Measurements from ENCODE around the gene KAZALD1. TPM values are rescaled to one million over a fixed set of nuclear protein-coding genes. Genes with fewer than 3 reads are reported as not detected.

KAZALD1 gene
- total RNA-seq, 4 donors from 2014 or later, result 25.9 to 41.8 (median 39.1) TPM; not detected in 1

- no peaks in the 10 kb centered on the region for H3K36me3 ChIP-seq
- H3K27ac ChIP-seq, result peak overlapping the region; percentile 33 to 95 (median 86)
- TF ChIP-seq, protein P1, sequence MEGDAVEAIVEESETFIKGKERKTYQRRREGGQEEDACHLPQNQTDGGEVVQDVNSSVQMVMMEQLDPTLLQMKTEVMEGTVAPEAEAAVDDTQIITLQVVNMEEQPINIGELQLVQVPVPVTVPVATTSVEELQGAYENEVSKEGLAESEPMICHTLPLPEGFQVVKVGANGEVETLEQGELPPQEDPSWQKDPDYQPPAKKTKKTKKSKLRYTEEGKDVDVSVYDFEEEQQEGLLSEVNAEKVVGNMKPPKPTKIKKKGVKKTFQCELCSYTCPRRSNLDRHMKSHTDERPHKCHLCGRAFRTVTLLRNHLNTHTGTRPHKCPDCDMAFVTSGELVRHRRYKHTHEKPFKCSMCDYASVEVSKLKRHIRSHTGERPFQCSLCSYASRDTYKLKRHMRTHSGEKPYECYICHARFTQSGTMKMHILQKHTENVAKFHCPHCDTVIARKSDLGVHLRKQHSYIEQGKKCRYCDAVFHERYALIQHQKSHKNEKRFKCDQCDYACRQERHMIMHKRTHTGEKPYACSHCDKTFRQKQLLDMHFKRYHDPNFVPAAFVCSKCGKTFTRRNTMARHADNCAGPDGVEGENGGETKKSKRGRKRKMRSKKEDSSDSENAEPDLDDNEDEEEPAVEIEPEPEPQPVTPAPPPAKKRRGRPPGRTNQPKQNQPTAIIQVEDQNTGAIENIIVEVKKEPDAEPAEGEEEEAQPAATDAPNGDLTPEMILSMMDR (IDR thresholded peaks at IDR 0.05), result peak in 5 of 6 experiments; percentile 22 to 64 (median 51)
- TF ChIP-seq POLR2A (IDR thresholded peaks at IDR 0.05), result peak; percentile 88 to 91
- peaks cover 0 to 63% (median 34%) of the 10 kb centered on the region in 4 donors for H3K4me1 ChIP-seq
- no peaks in the 10 kb centered on the region for H3K9me3 ChIP-seq
- peak overlapping the region; percentile 50 to 73 (median 59) for H3K4me3 ChIP-seq
- H3K27me3 ChIP-seq, result no peaks in the 10 kb centered on the region
- peak; percentile 61 to 94 (median 92) for DNase-seq
Measured at GRCh38 chr10:101066146-101066895, 4.5 kb downstream of the KAZALD1 start.

- no peaks in the 10 kb centered on the region for H3K36me3 ChIP-seq
- H3K9me3 ChIP-seq, result no peaks in the 10 kb centered on the region
- DNase-seq, result peak in 1 of 3 donors; percentile 17
- H3K27me3 ChIP-seq, result no peaks in the 10 kb centered on the region
- peaks cover 0 to 61% (median 31%) of the 10 kb centered on the region in 4 donors for H3K4me1 ChIP-seq
- H3K4me3 ChIP-seq, result peak overlapping the region; percentile 50 to 73 (median 59)
- TF ChIP-seq POLR2A (IDR thresholded peaks at IDR 0.05), result no peak
- TF ChIP-seq, protein P1 (IDR thresholded peaks at IDR 0.05), result no peak
- H3K27ac ChIP-seq, result peak overlapping the region; percentile 32 to 95 (median 86)
Measured at GRCh38 chr10:101066896-101067355, 5.1 kb downstream of the KAZALD1 start.

DNA sequence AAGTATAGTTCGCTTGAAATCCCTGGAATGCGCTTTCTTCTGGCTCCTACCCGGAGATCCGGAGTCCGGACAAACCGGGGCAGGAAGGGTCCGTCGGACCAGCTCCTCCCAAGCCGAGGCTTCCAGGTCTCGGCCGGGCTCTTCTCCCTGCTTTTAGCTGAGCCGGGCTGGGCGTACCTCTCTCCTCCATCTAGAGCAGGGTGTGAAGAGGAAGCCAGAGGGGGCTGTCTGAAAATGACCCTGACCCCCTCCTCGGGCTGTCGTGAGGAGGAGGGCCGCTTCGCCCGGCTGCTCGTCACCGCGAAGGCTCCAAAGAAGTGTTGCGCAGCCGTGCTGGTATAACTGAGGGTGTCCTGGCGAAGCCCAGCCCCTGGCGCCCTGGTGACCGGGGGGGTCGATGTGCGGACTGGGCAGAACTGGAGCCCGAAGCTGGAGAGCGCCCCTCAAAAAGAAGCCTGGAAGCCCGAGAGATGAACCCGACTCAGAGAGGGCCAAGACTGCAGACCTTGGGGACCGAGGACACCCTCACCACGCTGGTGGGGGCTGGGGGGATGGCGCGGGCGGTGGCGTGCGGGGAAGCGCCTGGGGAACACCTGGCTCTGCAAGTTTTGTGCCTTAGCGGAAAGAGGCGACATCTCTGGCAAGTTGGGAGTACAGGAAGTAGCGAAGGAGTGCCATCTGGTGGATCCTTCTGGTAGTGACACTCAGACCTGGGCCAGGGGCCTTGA, 5.7 kb downstream of the KAZALD1 start:
- Histone ChIP-seq H3K27me3 (no peaks in the 10 kb centered on the region), H3K36me3 (no peaks in the 10 kb centered on the region), H3K4me3 (peak overlapping the region; percentile 50 to 73 (median 59)), H3K9me3 (no peaks in the 10 kb centered on the region), H3K27ac (peak overlapping the region; percentile 32 to 95 (median 86)), H3K4me1 (peaks cover 0 to 57% (median 28%) of the 10 kb centered on the region in 4 donors)
- DNase-seq, result peak; percentile 74 to 92 (median 76)
- TF ChIP-seq, protein P1 (IDR thresholded peaks at IDR 0.05), result peak; percentile 82 to 94 (median 92)
- peak in 1 of 2 donors; percentile 37 for TF ChIP-seq POLR2A (IDR thresholded peaks at IDR 0.05)

DNA sequence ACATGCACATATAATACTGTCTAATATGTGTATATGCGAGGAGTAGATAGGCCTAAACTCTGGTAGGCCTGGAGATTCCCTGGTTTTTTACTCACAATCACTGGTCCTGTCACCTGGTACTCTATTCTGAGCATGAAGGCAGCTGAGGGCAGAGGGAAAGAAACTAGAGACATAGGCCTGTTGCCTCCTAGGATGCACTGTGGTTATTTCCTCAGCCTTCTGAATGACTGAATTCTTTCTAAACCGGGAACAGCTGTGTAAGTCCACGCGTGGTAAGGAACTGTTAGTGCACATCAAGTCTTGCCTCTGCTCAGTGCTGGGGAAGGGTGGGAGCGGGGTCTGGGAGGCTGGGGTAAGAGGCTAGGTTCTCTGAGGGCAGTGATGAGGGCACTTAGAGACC, 7.7 kb downstream of the KAZALD1 start:
- no peak overlapping the region for H3K27ac ChIP-seq
- no peaks in the 10 kb centered on the region for H3K36me3 ChIP-seq
- no peak for DNase-seq
- H3K4me1 ChIP-seq, result peaks cover 0 to 38% (median 19%) of the 10 kb centered on the region in 4 donors
- H3K4me3 ChIP-seq, result no peak overlapping the region
- no peaks in the 10 kb centered on the region for H3K27me3 ChIP-seq
- TF ChIP-seq, protein P1 (IDR thresholded peaks at IDR 0.05), result no peak
- TF ChIP-seq POLR2A (IDR thresholded peaks at IDR 0.05), result no peak
- H3K9me3 ChIP-seq, result no peaks in the 10 kb centered on the region

DNA sequence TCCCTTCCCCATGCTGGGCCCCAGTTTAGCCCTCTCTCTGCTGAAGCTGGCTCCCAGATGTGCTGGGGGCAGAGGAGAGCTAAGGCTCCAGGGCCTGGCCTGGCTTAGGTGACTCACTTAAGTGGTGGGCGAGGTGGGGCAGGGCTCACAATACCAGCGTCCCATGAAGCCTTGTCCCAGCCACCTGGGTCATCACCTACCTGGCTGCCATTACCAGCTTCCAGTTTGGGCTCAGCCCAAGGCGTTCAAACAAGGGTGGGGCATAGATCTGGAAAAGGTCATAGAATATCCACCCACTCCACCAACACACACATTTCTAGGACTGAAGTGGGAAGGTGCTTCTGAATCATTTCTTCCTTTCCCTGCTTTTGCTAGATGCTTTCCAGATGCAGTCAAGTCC, 8.3 kb downstream of the KAZALD1 start:
- TF ChIP-seq, protein P1 (IDR thresholded peaks at IDR 0.05), result no peak
- no peak for TF ChIP-seq POLR2A (IDR thresholded peaks at IDR 0.05)
- H3K4me3 ChIP-seq, result no peak overlapping the region
- H3K9me3 ChIP-seq, result no peaks in the 10 kb centered on the region
- DNase-seq, result no peak
- peaks cover 0 to 31% (median 19%) of the 10 kb centered on the region in 4 donors for H3K4me1 ChIP-seq
- H3K36me3 ChIP-seq, result no peaks in the 10 kb centered on the region
- H3K27me3 ChIP-seq, result no peaks in the 10 kb centered on the region
- no peak overlapping the region for H3K27ac ChIP-seq
